SK-N-MC (cell line): ENCODE results near the gene RNF32.

Experiments used
- EZH2 ChIP-seq: fragments of 200-600 bp; sonication (generic); IDR thresholded peaks from one replicate; pipeline ENCODE4 v1.6.1; 2017; ENCODE audit warnings: antibody characterized with exemption
- POLR2AphosphoS5 ChIP-seq: IDR thresholded peaks from 2 replicates; pipeline ENCODE4 v1.6.1; 2012; ENCODE audit warnings: mild to moderate bottlenecking, low read depth, low read length, borderline replicate concordance

DNA sequence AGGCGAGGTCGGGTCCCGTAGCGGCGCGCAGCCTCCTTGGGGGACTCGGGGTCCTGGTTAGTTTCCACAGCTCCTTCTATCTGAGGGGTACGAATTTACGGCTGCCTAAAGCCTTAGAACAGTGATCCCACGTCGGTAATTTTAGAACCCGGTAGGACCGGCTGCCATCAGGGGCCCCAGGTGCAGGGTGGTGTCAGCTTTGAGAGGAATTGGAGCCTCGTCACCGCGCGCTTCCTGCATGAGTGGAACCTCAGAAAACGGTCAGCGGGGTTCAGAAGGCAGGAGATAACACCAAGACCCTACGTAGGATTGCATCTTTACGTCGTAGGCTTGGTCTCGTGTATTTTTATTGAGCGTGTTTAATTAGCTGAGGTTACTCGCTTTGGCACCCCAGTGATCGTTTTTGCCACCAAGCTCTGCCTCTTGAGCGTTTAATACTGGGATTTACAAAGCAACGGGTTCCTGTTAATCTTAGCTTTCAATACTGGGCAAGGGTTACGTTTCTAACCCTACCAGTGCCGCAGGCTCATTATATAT, 443 bp downstream of the RNF32 start:
- TF ChIP-seq EZH2: no peak
- TF ChIP-seq POLR2AphosphoS5: no peak
